ENCODE results near the gene ARFGAP3. TPM values are rescaled to one million over a fixed set of nuclear protein-coding genes. Genes with fewer than 3 reads are reported as not detected.

The ARFGAP3 gene
- total RNA-seq, 1 experiment from 2014 or later = 27.0 TPM

DNA sequence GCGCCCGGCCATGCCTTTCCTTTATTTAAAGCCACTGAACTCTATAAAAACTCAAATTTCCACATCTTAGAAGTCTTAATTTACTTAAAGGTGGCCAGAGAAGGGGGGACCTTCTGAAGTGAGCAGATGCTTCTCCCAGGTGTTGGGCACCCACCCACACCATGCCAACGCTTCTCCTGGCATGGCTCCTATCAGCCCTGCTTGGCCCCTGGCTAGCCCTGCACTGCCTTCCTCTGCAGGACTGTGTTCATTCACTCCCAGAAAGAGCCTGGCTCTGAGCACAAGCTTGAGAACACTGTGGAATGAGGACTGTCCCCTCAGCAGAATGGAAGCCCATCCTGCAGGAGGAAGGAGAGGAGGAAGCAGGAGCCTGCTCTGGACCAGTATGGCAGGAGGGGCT is 34.6 kb upstream of the ARFGAP3 start:
- ChIA-PET POLR2A (no interaction called here), CTCF (no interaction called here)
- Histone ChIP-seq H3K27ac (ENCODE audit: low read length) (no peak overlapping the region), H3K36me3 (ENCODE audit: control insufficient read depth, insufficient read depth, low read length) (no peaks in the 10 kb centered on the region), H3K9me3 (ENCODE audit: control insufficient read depth, insufficient read depth, low read depth, low read length) (no peaks in the 10 kb centered on the region), H3K4me3 (ENCODE audit: low read depth in 2 of 2, low read length in 2 of 2) (no peak overlapping the region), H3K4me1 (ENCODE audit: control insufficient read depth, insufficient read depth, low read length) (no peaks in the 10 kb centered on the region), H3K27me3 (ENCODE audit: control insufficient read depth, insufficient read depth, low read length) (no peaks in the 10 kb centered on the region)
- DNase-seq (ENCODE audit: low read depth, low spot score) = no peak
- in situ Hi-C loops (cut with HindIII; ENCODE audit: low pct_unique_long_range_greater_than_20kb, low sequenced_read_pairs) (no loop called here), intact Hi-C loops (cut with micrococcal nuclease; ENCODE audit: unreplicated experiment) (no loop called here)
- no peak for TF ChIP-seq POLR2AphosphoS5 (IDR thresholded peaks at IDR 0.05; ENCODE audit: low read depth, low read length)
- TF ChIP-seq, protein P1, sequence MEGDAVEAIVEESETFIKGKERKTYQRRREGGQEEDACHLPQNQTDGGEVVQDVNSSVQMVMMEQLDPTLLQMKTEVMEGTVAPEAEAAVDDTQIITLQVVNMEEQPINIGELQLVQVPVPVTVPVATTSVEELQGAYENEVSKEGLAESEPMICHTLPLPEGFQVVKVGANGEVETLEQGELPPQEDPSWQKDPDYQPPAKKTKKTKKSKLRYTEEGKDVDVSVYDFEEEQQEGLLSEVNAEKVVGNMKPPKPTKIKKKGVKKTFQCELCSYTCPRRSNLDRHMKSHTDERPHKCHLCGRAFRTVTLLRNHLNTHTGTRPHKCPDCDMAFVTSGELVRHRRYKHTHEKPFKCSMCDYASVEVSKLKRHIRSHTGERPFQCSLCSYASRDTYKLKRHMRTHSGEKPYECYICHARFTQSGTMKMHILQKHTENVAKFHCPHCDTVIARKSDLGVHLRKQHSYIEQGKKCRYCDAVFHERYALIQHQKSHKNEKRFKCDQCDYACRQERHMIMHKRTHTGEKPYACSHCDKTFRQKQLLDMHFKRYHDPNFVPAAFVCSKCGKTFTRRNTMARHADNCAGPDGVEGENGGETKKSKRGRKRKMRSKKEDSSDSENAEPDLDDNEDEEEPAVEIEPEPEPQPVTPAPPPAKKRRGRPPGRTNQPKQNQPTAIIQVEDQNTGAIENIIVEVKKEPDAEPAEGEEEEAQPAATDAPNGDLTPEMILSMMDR (IDR thresholded peaks at IDR 0.05) = no peak
- TF ChIP-seq, protein P2, sequence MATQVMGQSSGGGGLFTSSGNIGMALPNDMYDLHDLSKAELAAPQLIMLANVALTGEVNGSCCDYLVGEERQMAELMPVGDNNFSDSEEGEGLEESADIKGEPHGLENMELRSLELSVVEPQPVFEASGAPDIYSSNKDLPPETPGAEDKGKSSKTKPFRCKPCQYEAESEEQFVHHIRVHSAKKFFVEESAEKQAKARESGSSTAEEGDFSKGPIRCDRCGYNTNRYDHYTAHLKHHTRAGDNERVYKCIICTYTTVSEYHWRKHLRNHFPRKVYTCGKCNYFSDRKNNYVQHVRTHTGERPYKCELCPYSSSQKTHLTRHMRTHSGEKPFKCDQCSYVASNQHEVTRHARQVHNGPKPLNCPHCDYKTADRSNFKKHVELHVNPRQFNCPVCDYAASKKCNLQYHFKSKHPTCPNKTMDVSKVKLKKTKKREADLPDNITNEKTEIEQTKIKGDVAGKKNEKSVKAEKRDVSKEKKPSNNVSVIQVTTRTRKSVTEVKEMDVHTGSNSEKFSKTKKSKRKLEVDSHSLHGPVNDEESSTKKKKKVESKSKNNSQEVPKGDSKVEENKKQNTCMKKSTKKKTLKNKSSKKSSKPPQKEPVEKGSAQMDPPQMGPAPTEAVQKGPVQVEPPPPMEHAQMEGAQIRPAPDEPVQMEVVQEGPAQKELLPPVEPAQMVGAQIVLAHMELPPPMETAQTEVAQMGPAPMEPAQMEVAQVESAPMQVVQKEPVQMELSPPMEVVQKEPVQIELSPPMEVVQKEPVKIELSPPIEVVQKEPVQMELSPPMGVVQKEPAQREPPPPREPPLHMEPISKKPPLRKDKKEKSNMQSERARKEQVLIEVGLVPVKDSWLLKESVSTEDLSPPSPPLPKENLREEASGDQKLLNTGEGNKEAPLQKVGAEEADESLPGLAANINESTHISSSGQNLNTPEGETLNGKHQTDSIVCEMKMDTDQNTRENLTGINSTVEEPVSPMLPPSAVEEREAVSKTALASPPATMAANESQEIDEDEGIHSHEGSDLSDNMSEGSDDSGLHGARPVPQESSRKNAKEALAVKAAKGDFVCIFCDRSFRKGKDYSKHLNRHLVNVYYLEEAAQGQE (IDR thresholded peaks at IDR 0.05; ENCODE audit: insufficient read depth in 1 of 2, low read depth in 2 of 2, low read length in 1 of 2) = no peak
- no peak for TF ChIP-seq TCF7L2 (IDR thresholded peaks at IDR 0.05; ENCODE audit: low read depth, low read length)
- TF ChIP-seq SIN3A (IDR thresholded peaks at IDR 0.05; ENCODE audit: borderline replicate concordance, insufficient read depth, low read depth, low read length) = no peak
- ATAC-seq = no peak
- BruUV-seq (replicated peaks) = no TSS peak

DNA sequence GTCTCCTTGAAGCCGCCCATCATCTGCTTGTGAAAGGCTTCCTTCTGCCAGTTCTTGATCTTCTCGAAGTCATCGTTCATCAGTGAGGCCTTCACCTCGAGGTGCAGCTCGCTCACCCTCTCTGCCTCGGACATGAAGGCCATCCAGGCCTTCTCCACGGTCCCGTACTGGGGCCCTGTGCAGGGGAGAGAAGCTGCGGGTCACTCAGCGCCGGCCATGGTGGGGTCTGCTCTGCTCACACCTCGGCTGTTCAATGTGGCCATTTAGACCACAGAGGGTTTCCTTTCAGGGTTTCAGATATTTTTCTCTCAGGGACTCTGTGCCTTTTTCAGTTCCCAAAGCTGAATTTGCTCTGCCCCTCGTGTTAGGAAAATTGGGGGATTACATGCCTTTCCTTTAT is 33.9 kb upstream of the ARFGAP3 start:
- Histone ChIP-seq H3K4me1 (ENCODE audit: control insufficient read depth, insufficient read depth, low read length) (no peaks in the 10 kb centered on the region), H3K36me3 (ENCODE audit: control insufficient read depth, insufficient read depth, low read length) (no peaks in the 10 kb centered on the region), H3K9me3 (ENCODE audit: control insufficient read depth, insufficient read depth, low read depth, low read length) (no peaks in the 10 kb centered on the region), H3K4me3 (ENCODE audit: low read depth in 2 of 2, low read length in 2 of 2) (no peak overlapping the region), H3K27me3 (ENCODE audit: control insufficient read depth, insufficient read depth, low read length) (no peaks in the 10 kb centered on the region), H3K27ac (ENCODE audit: low read length) (no peak overlapping the region)
- ChIA-PET CTCF (no interaction called here), POLR2A (no interaction called here)
- intact Hi-C loops (cut with micrococcal nuclease; ENCODE audit: unreplicated experiment) (no loop called here), in situ Hi-C loops (cut with HindIII; ENCODE audit: low pct_unique_long_range_greater_than_20kb, low sequenced_read_pairs) (no loop called here)
- DNase-seq (ENCODE audit: low read depth, low spot score) = no peak
- no peak for ATAC-seq
- TF ChIP-seq TCF7L2 (IDR thresholded peaks at IDR 0.05; ENCODE audit: low read depth, low read length) = no peak
- BruUV-seq (replicated peaks) = no TSS peak

DNA sequence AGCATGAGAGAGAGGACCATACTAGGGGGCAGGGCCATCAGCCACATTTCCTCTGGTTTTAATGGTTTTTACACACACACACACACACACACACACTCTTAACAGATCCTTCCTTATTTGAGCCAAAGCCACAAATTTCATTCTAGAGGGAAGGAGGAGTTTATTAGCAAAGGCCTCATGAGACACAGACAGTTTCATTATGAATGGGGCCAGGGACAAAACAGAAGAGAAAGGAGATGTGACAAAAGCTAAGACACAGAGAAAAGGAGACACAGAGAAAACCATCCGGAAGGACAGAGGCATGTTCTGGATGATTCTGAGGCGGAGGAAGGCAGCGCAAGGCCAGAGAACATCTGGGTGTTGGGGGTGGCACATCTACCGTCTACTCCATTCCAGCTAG is 32.2 kb upstream of the ARFGAP3 start:
- ATAC-seq (no peak), DNase-seq (ENCODE audit: low read depth, low spot score) (no peak)
- no TSS peak for BruUV-seq (replicated peaks)
- no peaks in the 10 kb centered on the region for H3K36me3 ChIP-seq (ENCODE audit: control insufficient read depth, insufficient read depth, low read length)
- TF ChIP-seq, protein P1 (IDR thresholded peaks at IDR 0.05) = no peak
- TF ChIP-seq, protein P2 (IDR thresholded peaks at IDR 0.05; ENCODE audit: insufficient read depth in 1 of 2, low read depth in 2 of 2, low read length in 1 of 2) = no peak
- TF ChIP-seq TCF7L2 (IDR thresholded peaks at IDR 0.05; ENCODE audit: low read depth, low read length) = no peak
- no peak for TF ChIP-seq POLR2AphosphoS5 (IDR thresholded peaks at IDR 0.05; ENCODE audit: low read depth, low read length)
- no peak for TF ChIP-seq SIN3A (IDR thresholded peaks at IDR 0.05; ENCODE audit: borderline replicate concordance, insufficient read depth, low read depth, low read length)
- H3K4me1 ChIP-seq (ENCODE audit: control insufficient read depth, insufficient read depth, low read length) = no peaks in the 10 kb centered on the region
- CTCF ChIA-PET = no interaction called here
- H3K4me3 ChIP-seq (ENCODE audit: low read depth in 2 of 2, low read length in 2 of 2) = no peak overlapping the region
- no peaks in the 10 kb centered on the region for H3K27me3 ChIP-seq (ENCODE audit: control insufficient read depth, insufficient read depth, low read length)
- POLR2A ChIA-PET = interaction anchor here (0.6 kb wide), 1 partner anchor 58 kb away, joined by 3 read pairs; no protein-coding TSS in a partner anchor
- no peaks in the 10 kb centered on the region for H3K9me3 ChIP-seq (ENCODE audit: control insufficient read depth, insufficient read depth, low read depth, low read length)
- H3K27ac ChIP-seq (ENCODE audit: low read length) = no peak overlapping the region
- in situ Hi-C loops (cut with HindIII; ENCODE audit: low pct_unique_long_range_greater_than_20kb, low sequenced_read_pairs) = no loop called here
- intact Hi-C loops (cut with micrococcal nuclease; ENCODE audit: unreplicated experiment) = no loop called here
